Vagina (tissue), 2 donors: ENCODE measurements around the gene RAB41. TPM values are rescaled to one million over a fixed set of nuclear protein-coding genes. Genes with fewer than 3 reads are reported as not detected.
"Not testable (repeated sequence)": the region's sequence is repeated elsewhere in the genome, so short reads cannot be mapped to it uniquely, and the experiment has no call there.

Source experiments
- DNase-seq, 2 donors: peaks; one replicate each; pipeline ENCODE4 v3.0.0-alpha.2; 2017; ENCODE audit errors: extremely low spot score in 2 of 2
- H3K27ac ChIP-seq: fragments of 200-600 bp; sonication (generic); one replicate; pipeline ENCODE4 v1.5.1; 2019
- H3K27me3 ChIP-seq: fragments of 200-600 bp; sonication (generic); one replicate; pipeline ENCODE4 v1.5.1; 2019
- H3K36me3 ChIP-seq, 2 donors: fragments of 200-600 bp; sonication (generic); one replicate each; pipeline ENCODE4 v1.5.1; 2017 to 2019
- H3K4me1 ChIP-seq: fragments of 200-600 bp; sonication (generic); one replicate; pipeline ENCODE4 v1.5.1; 2019
- H3K4me3 ChIP-seq, 2 donors: fragments of 200-600 bp; sonication (generic); 1 replicate in 1 of 2; 2 replicates in 1 of 2; pipeline ENCODE4 v1.5.1; 2016 to 2019
- H3K9me3 ChIP-seq: fragments of 200-600 bp; sonication (generic); one replicate; pipeline ENCODE4 v1.5.1; 2019
- CTCF ChIP-seq, 3 experiments: fragments of 450-650 bp in 2 of 3; fragments of 200-600 bp in 1 of 3; sonication (generic) in 1 of 3; IDR thresholded peaks; one replicate each; pipeline ENCODE4 v1.5.1; 2017 to 2019; ENCODE audit warnings: antibody characterized with exemption in 3 of 3, mild to moderate bottlenecking in 2 of 3, moderate library complexity in 2 of 3
- POLR2A ChIP-seq, 2 donors: fragments of 450-650 bp; IDR thresholded peaks; one replicate each; pipeline ENCODE4 v1.6.1; 2017; ENCODE audit warnings: antibody characterized with exemption in 2 of 2, mild to moderate bottlenecking in 2 of 2, moderate library complexity in 2 of 2
- POLR2AphosphoS5 ChIP-seq, 2 donors: sonication (generic); formaldehyde crosslinking; IDR thresholded peaks; one replicate each; pipeline ENCODE4 v1.9.0; 2017; ENCODE audit warnings: antibody characterized with exemption in 2 of 2, mild to moderate bottlenecking in 2 of 2, low read depth in 1 of 2; ENCODE audit not compliant: insufficient read depth in 1 of 2
- intact Hi-C: fragments of 100-400 bp; cut with DNase I; formaldehyde crosslinking; loops from one replicate; pipeline ENCODE4 v1.15.1; 2023
- total RNA-seq: library from RNA; depleted of rRNA; stranded (reverse); fragments of >200 nt; gene quantifications from one replicate; pipeline ENCODE4 v1.2.3, GENCODE V29; 2016

The RAB41 gene
- total RNA-seq, result not detected

GRCh38 chrX:70281951-70282350 lies at the start of gene RAB41:
Gene RAB41, plus strand, starts transcription at chrX:70282172. Its CDS starts 46 bp downstream, at chrX:70282218.
- H3K27ac ChIP-seq, result no peak within 1 kb of the TSS
- DNase-seq, result no peak
- no peak within 1 kb of the TSS for H3K4me3 ChIP-seq
- TF ChIP-seq POLR2A (IDR thresholded peaks at IDR 0.05) (no peak), POLR2AphosphoS5 (IDR thresholded peaks at IDR 0.05; ENCODE audit: insufficient read depth in 1 of 2, low read depth in 1 of 2) (no peak), CTCF (IDR thresholded peaks at IDR 0.05) (no peak)
- H3K27me3 ChIP-seq, result no peaks in the 10 kb centered on the region
- peaks cover 0 to 3% of the 10 kb centered on the region in 2 donors for H3K36me3 ChIP-seq
- intact Hi-C loops, result no loop called here
- no peaks in the 10 kb centered on the region for H3K9me3 ChIP-seq
- H3K4me1 ChIP-seq, result no peaks in the 10 kb centered on the region

- H3K27me3 ChIP-seq, result no peaks in the 10 kb centered on the region
- no peaks in the 10 kb centered on the region for H3K9me3 ChIP-seq
- no peak within 1 kb of the TSS for H3K4me3 ChIP-seq
- H3K36me3 ChIP-seq, result no peaks in the 10 kb centered on the region
- intact Hi-C loops, result no loop called here
- H3K27ac ChIP-seq, result no peak within 1 kb of the TSS
- DNase-seq, result no peak
- TF ChIP-seq POLR2AphosphoS5 (IDR thresholded peaks at IDR 0.05; ENCODE audit: insufficient read depth in 1 of 2, low read depth in 1 of 2), result no peak
- no peak for TF ChIP-seq CTCF (IDR thresholded peaks at IDR 0.05)
- no peak for TF ChIP-seq POLR2A (IDR thresholded peaks at IDR 0.05)
- H3K4me1 ChIP-seq, result no peaks in the 10 kb centered on the region
Observed at GRCh38 chrX:70234355-70234754, 47.6 kb upstream of the RAB41 start, which contains the start of gene AWAT1. Gene AWAT1, plus strand, starts transcription at chrX:70234655. Its CDS starts 41 bp downstream, at chrX:70234696.

GRCh38 chrX:70240751-70241150 lies 41.2 kb upstream of the RAB41 start:
- Histone ChIP-seq H3K4me3 (no peak overlapping the region), H3K36me3 (no peaks in the 10 kb centered on the region), H3K4me1 (no peaks in the 10 kb centered on the region), H3K27me3 (no peaks in the 10 kb centered on the region), H3K27ac (no peak overlapping the region), H3K9me3 (no peaks in the 10 kb centered on the region)
- intact Hi-C loops, result no loop called here
- no peak for DNase-seq
- TF ChIP-seq CTCF (IDR thresholded peaks at IDR 0.05), result no peak
- TF ChIP-seq POLR2A (IDR thresholded peaks at IDR 0.05), result no peak
- TF ChIP-seq POLR2AphosphoS5 (IDR thresholded peaks at IDR 0.05; ENCODE audit: insufficient read depth in 1 of 2, low read depth in 1 of 2), result no peak

GRCh38 chrX:70241501-70241900 lies 40.5 kb upstream of the RAB41 start:
- Histone ChIP-seq H3K9me3 (no peaks in the 10 kb centered on the region), H3K4me3 (no peak overlapping the region), H3K4me1 (no peaks in the 10 kb centered on the region), H3K27ac (no peak overlapping the region), H3K27me3 (no peaks in the 10 kb centered on the region), H3K36me3 (no peaks in the 10 kb centered on the region)
- intact Hi-C loops, result no loop called here
- no peak for DNase-seq
- TF ChIP-seq POLR2AphosphoS5 (IDR thresholded peaks at IDR 0.05; ENCODE audit: insufficient read depth in 1 of 2, low read depth in 1 of 2) (no peak), CTCF (IDR thresholded peaks at IDR 0.05) (no peak), POLR2A (IDR thresholded peaks at IDR 0.05) (no peak)

GRCh38 chrX:70243601-70244000 lies 38.4 kb upstream of the RAB41 start:
- H3K4me3 ChIP-seq, H3K27ac ChIP-seq, H3K36me3 ChIP-seq, intact Hi-C loops, H3K9me3 ChIP-seq, H3K4me1 ChIP-seq, H3K27me3 ChIP-seq, DNase-seq: not testable (repeated sequence)

GRCh38 chrX:70244881-70245280 lies 37.1 kb upstream of the RAB41 start:
- H3K4me1 ChIP-seq, result no peaks in the 10 kb centered on the region
- no peaks in the 10 kb centered on the region for H3K27me3 ChIP-seq
- no peaks in the 10 kb centered on the region for H3K36me3 ChIP-seq
- TF ChIP-seq POLR2A (IDR thresholded peaks at IDR 0.05) (no peak), CTCF (IDR thresholded peaks at IDR 0.05) (no peak), POLR2AphosphoS5 (IDR thresholded peaks at IDR 0.05; ENCODE audit: insufficient read depth in 1 of 2, low read depth in 1 of 2) (no peak)
- no peak overlapping the region for H3K27ac ChIP-seq
- intact Hi-C loops, result no loop called here
- H3K9me3 ChIP-seq, result no peaks in the 10 kb centered on the region
- H3K4me3 ChIP-seq, result no peak overlapping the region
- no peak for DNase-seq
